DND-41 (cell line): ENCODE results near the gene CFAP65.

Source experiments
- ATAC-seq: fragments of 200-7000 bp; cut with Tn5 transposase; 3 replicates; pipeline ENCODE4 v1.9.1; 2021; ENCODE audit warnings: low read depth; ENCODE audit not compliant: insufficient read depth
- DNase-seq: peaks from one replicate; pipeline ENCODE4 v3.0.0-alpha.2; 2020
- H2AFZ ChIP-seq: 2 replicates; pipeline ENCODE4 v1.6.0; 2012; ENCODE audit warnings: low read depth, low read length
- H3K27ac ChIP-seq: 2 replicates; pipeline ENCODE4 v1.5.1; 2012; ENCODE audit warnings: low read length, inconsistent platforms
- H3K27me3 ChIP-seq: fragments of 200-600 bp; sonication (generic); 2 replicates; pipeline ENCODE4 v1.6.0; 2012; ENCODE audit warnings: low read length, mild to moderate bottlenecking, inconsistent platforms; ENCODE audit not compliant: insufficient read depth, poor library complexity
- H3K36me3 ChIP-seq: 2 replicates; pipeline ENCODE4 v1.5.1; 2012; ENCODE audit warnings: low read length, inconsistent platforms; ENCODE audit not compliant: insufficient read depth
- H3K4me1 ChIP-seq: 2 replicates; pipeline ENCODE4 v1.5.1; 2012; ENCODE audit warnings: mild to moderate bottlenecking, low read length; ENCODE audit not compliant: insufficient read depth
- H3K4me2 ChIP-seq: 2 replicates; pipeline ENCODE4 v1.6.0; 2012; ENCODE audit warnings: mild to moderate bottlenecking, moderate library complexity, low read length, inconsistent platforms; ENCODE audit not compliant: insufficient read depth
- H3K4me3 ChIP-seq, 2 experiments: fragments of 200-600 bp in 1 of 2; shearing (Covaris generic) in 1 of 2; 2 replicates each; pipeline ENCODE4 v1.5.1; 2012 to 2016; ENCODE audit warnings: inconsistent platforms in 2 of 2, low read length in 2 of 2, mild to moderate bottlenecking in 2 of 2, low read depth in 1 of 2, moderate library complexity in 1 of 2
- H3K79me2 ChIP-seq: 2 replicates; pipeline ENCODE4 v1.6.0; 2012; ENCODE audit warnings: low read length, inconsistent platforms; ENCODE audit not compliant: insufficient read depth
- H3K9ac ChIP-seq: 2 replicates; pipeline ENCODE4 v1.6.0; 2012; ENCODE audit warnings: low read depth, mild to moderate bottlenecking, inconsistent platforms, low read length, moderate library complexity
- H3K9me3 ChIP-seq: 2 replicates; pipeline ENCODE4 v1.5.1; 2012; ENCODE audit warnings: low read length, moderate library complexity, mild to moderate bottlenecking, inconsistent platforms; ENCODE audit not compliant: insufficient read depth, severe bottlenecking
- H4K20me1 ChIP-seq: 2 replicates; pipeline ENCODE4 v1.6.0; 2012; ENCODE audit warnings: low read length; ENCODE audit not compliant: insufficient read depth
- EZH2 ChIP-seq: IDR thresholded peaks from 3 replicates; pipeline ENCODE4 v1.6.1; 2012; ENCODE audit warnings: borderline replicate concordance, low read depth, mild to moderate bottlenecking, moderate library complexity, low read length, inconsistent platforms; ENCODE audit not compliant: severe bottlenecking
- TF ChIP-seq, protein P1 (sequence below): IDR thresholded peaks from 2 replicates; pipeline ENCODE4 v1.5.1; 2012; ENCODE audit warnings: borderline replicate concordance, low read length, moderate library complexity, mild to moderate bottlenecking; ENCODE audit not compliant: poor library complexity, severe bottlenecking; ENCODE audit errors: extremely low read depth

CFAP65 gene

GRCh38 chr2:219023045-219023605 is 18.2 kb downstream of the CFAP65 start:
- H3K4me1 ChIP-seq = no peaks in the 10 kb centered on the region
- no peak overlapping the region for H3K4me2 ChIP-seq
- TF ChIP-seq, protein P1, sequence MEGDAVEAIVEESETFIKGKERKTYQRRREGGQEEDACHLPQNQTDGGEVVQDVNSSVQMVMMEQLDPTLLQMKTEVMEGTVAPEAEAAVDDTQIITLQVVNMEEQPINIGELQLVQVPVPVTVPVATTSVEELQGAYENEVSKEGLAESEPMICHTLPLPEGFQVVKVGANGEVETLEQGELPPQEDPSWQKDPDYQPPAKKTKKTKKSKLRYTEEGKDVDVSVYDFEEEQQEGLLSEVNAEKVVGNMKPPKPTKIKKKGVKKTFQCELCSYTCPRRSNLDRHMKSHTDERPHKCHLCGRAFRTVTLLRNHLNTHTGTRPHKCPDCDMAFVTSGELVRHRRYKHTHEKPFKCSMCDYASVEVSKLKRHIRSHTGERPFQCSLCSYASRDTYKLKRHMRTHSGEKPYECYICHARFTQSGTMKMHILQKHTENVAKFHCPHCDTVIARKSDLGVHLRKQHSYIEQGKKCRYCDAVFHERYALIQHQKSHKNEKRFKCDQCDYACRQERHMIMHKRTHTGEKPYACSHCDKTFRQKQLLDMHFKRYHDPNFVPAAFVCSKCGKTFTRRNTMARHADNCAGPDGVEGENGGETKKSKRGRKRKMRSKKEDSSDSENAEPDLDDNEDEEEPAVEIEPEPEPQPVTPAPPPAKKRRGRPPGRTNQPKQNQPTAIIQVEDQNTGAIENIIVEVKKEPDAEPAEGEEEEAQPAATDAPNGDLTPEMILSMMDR = no peak
- TF ChIP-seq EZH2 = no peak
- peaks cover 13% of the 10 kb centered on the region for H3K27me3 ChIP-seq
- ATAC-seq (no peak), DNase-seq (no peak)
- no peaks in the 10 kb centered on the region for H3K36me3 ChIP-seq
- no peak overlapping the region for H3K4me3 ChIP-seq
- H3K9ac ChIP-seq = no peak overlapping the region
- no peak overlapping the region for H3K27ac ChIP-seq
- no peaks in the 10 kb centered on the region for H3K79me2 ChIP-seq
- no peak overlapping the region for H2AFZ ChIP-seq
- no peaks in the 10 kb centered on the region for H4K20me1 ChIP-seq
- no peaks in the 10 kb centered on the region for H3K9me3 ChIP-seq

DNA sequence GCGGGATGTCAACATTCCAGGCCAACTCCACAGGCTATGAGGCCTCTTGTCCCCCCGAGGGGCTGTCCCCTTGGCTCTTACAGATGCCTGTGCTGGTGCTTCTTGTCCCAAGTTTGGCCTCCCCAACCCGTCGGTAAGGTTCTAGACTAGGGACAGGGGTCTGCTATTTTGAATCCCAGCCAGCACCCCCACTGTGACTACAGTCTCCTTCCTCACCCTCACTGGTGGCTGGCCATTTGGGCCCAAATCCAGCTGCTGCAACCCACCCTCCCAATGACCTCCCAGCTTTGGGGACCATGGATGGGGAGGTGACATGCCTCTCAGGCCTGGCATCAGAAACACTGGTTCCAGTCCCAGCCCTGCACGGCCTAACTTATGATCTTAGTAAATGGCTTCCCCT is 18.7 kb downstream of the CFAP65 start:
- no peak for ATAC-seq
- DNase-seq = no peak
- no peak overlapping the region for H3K9ac ChIP-seq
- H4K20me1 ChIP-seq = no peaks in the 10 kb centered on the region
- H2AFZ ChIP-seq = no peak overlapping the region
- H3K27ac ChIP-seq = no peak overlapping the region
- TF ChIP-seq, protein P1 = no peak
- no peak for TF ChIP-seq EZH2
- H3K36me3 ChIP-seq = no peaks in the 10 kb centered on the region
- H3K4me1 ChIP-seq = no peaks in the 10 kb centered on the region
- H3K79me2 ChIP-seq = no peaks in the 10 kb centered on the region
- H3K4me3 ChIP-seq = no peak overlapping the region
- peaks cover 13% of the 10 kb centered on the region for H3K27me3 ChIP-seq
- no peaks in the 10 kb centered on the region for H3K9me3 ChIP-seq
- H3K4me2 ChIP-seq = no peak overlapping the region

DNA sequence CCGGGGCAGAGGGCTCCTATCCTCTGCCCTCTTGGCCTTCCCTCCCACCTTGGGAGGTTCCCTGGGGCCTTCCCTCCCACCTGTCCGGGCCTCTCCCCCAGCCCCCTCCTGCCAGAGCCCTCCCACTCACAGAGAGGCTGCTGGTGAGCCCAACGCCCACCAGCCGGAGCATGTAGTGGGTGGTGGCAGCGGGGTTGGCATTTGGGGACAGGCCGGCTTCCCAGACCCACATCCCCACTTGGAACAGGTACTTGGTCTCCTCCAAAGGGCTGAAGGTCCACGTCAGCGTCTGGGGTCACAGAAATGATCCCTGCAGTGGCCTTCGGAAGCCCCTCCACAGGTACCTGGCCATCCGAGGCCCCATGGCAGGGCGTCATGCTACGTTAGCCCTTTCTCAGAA is 19.3 kb downstream of the CFAP65 start:
- H3K4me2 ChIP-seq = no peak overlapping the region

GRCh38 chr2:219021591-219021990 is 19.7 kb downstream of the CFAP65 start:
- Histone ChIP-seq H3K4me1 (no peaks in the 10 kb centered on the region), H3K9me3 (no peaks in the 10 kb centered on the region), H3K4me2 (no peak overlapping the region), H3K4me3 (no peak overlapping the region), H3K9ac (no peak overlapping the region), H4K20me1 (no peaks in the 10 kb centered on the region), H3K27ac (no peak overlapping the region), H3K79me2 (no peaks in the 10 kb centered on the region), H3K36me3 (no peaks in the 10 kb centered on the region), H3K27me3 (peaks cover 8% of the 10 kb centered on the region), H2AFZ (no peak overlapping the region)
- no peak for DNase-seq
- TF ChIP-seq EZH2 = no peak
- TF ChIP-seq, protein P1 = no peak
- ATAC-seq = no peak

More for the DNA sequence above, 19.3 kb downstream of the CFAP65 start:
- Histone ChIP-seq H3K4me3 (no peak overlapping the region), H3K36me3 (no peaks in the 10 kb centered on the region), H2AFZ (no peak overlapping the region), H3K27ac (no peak overlapping the region), H3K79me2 (no peaks in the 10 kb centered on the region), H3K9ac (no peak overlapping the region), H4K20me1 (no peaks in the 10 kb centered on the region), H3K4me1 (no peaks in the 10 kb centered on the region), H3K9me3 (no peaks in the 10 kb centered on the region), H3K27me3 (peaks cover 10% of the 10 kb centered on the region)
- TF ChIP-seq, protein P1 = no peak
- ATAC-seq (no peak), DNase-seq (no peak)
